HG03159 (cell line): ENCODE measurements around the gene INSC.

Experiments used
- ATAC-seq: cut with Tn5 transposase; IDR thresholded peaks from one replicate; pipeline ENCODE4 v1.9.1; 2021; ENCODE audit warnings: mild to moderate bottlenecking, moderate library complexity; ENCODE audit not compliant: unreplicated experiment

Gene INSC

GRCh38 chr11:15213471-15214231 lies 98.9 kb downstream of the INSC start:
- no peak for ATAC-seq

- no peak for ATAC-seq
Measured at GRCh38 chr11:15215005-15215404, 100.3 kb downstream of the INSC start.

GRCh38 chr11:15216678-15217077 lies 102.0 kb downstream of the INSC start:
- ATAC-seq = peak; percentile 52

GRCh38 chr11:15217416-15217815 lies 102.7 kb downstream of the INSC start:
- no peak for ATAC-seq

- ATAC-seq = no peak
Measured at GRCh38 chr11:15222777-15223176, 108.1 kb downstream of the INSC start.

- ATAC-seq = no peak
Measured at GRCh38 chr11:15223318-15223717, 108.6 kb downstream of the INSC start.

- ATAC-seq = no peak
Measured at GRCh38 chr11:15224466-15224865, 109.7 kb downstream of the INSC start.

GRCh38 chr11:15227011-15227410 lies 112.3 kb downstream of the INSC start:
- ATAC-seq = no peak

GRCh38 chr11:15228331-15228849 lies 113.7 kb downstream of the INSC start:
- no peak for ATAC-seq

- no peak for ATAC-seq
Measured at GRCh38 chr11:15229069-15229468, 114.3 kb downstream of the INSC start.

GRCh38 chr11:15232496-15232895 lies 117.8 kb downstream of the INSC start:
- ATAC-seq = no peak

GRCh38 chr11:15233371-15234165 lies 118.8 kb downstream of the INSC start:
- ATAC-seq = no peak

GRCh38 chr11:15234796-15235195 lies 120.1 kb downstream of the INSC start:
- ATAC-seq = no peak

- ATAC-seq = no peak
Measured at GRCh38 chr11:15236559-15236958, 121.8 kb downstream of the INSC start.

- ATAC-seq = no peak
Measured at GRCh38 chr11:15238856-15239255, 124.1 kb downstream of the INSC start.

- no peak for ATAC-seq
Measured at GRCh38 chr11:15248749-15249148, 134.0 kb downstream of the INSC start.

- peak; percentile 90 for ATAC-seq
Measured at GRCh38 chr11:15258433-15259165, 143.9 kb downstream of the INSC start.

- no peak for ATAC-seq
Measured at GRCh38 chr11:15266999-15267398, 152.3 kb downstream of the INSC start.

GRCh38 chr11:15268598-15268997 lies 153.9 kb downstream of the INSC start:
- no peak for ATAC-seq

- no peak for ATAC-seq
Measured at GRCh38 chr11:15275141-15275540, 160.4 kb downstream of the INSC start.

- no peak for ATAC-seq
Measured at GRCh38 chr11:15276621-15277020, 161.9 kb downstream of the INSC start.
